Measurements from ENCODE around the gene WNT9B. TPM values are rescaled to one million over a fixed set of nuclear protein-coding genes. Genes with fewer than 3 reads are reported as not detected.

The WNT9B gene
- total RNA-seq, 2 donors from 2014 or later = 1.8 to 7.5 TPM

DNA sequence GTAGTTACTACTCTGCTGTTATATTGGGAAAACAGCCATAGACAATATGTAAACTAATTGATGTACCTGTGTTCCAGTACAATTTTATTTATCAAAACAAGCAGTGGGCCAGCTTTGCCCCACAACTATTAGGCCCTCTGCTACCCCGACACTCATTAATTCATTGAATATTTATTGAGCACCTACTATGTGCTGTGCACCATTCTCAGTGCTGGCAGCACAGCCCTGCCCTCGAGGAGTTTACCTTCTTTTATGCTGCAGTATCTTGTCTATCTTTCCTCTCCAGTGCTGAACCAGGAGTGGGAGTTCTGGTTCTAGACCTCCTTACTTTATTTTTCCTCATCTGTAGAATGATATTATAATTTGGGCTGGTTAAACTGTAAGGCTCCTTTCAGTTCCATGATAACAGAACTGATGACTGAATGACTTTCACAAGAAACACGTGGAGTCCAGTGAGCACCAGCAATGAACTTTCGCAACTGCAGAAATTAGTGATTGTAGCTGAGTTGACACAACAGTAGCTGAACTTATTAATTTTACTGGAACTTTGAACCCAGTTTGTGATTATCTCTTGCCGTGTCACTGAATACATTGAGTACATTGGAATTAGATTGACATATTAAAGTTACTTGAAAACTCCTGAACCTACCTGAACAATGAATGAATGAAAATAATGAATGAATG, 73.9 kb downstream of the WNT9B start:
- DNase-seq (ENCODE audit: low spot score) = no peak
- intact Hi-C loops (cut with DNase I) = no loop called here

GRCh38 chr17:46928467-46929261, 77.3 kb downstream of the WNT9B start:
- intact Hi-C loops (cut with DNase I) = no loop called here
- no peak for DNase-seq (ENCODE audit: low spot score)

DNA sequence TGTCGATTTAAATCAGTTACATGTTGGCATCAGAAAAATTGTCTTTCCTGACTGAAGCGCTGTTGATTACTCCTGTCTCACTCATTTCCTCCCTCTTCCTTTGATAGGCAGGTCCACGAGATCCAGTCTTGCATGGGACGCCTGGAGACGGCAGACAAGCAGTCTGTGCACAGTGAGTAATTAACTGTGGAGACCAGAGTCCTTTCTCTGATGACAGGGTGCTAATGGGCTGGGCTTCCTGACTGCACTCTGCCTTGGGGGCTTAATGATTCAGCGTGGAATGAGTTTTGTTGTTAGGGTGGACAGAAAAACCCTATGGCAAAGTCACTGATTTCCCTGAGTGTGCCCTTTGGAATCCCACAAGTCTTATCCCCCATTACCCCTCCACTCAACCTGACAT, 78.0 kb downstream of the WNT9B start:
- intact Hi-C loops (cut with DNase I) = no loop called here
- no peak for DNase-seq (ENCODE audit: low spot score)

GRCh38 chr17:46930051-46930450, 78.7 kb downstream of the WNT9B start:
- intact Hi-C loops (cut with DNase I) = no loop called here
- DNase-seq (ENCODE audit: low spot score) = no peak

DNA sequence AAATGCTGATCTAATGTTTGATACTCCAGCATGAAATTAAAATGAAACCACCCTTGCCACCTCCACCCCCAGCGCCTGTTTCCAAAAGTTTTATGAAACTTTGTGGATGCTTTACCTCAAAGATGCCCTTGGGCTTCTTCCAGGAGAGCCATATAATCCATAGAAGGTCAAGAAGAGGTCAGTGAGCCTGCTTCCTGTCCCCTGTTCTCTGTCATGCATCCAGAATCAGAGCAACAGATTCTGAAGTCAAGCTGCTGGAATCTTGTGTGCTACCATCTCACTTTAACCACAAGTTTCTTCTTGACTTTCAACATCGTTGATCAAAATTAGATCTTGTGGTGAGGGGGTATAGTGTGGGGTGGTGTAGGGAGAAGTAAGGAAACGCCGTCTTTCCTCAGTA, 80.2 kb downstream of the WNT9B start:
- no peak for DNase-seq (ENCODE audit: low spot score)
- intact Hi-C loops (cut with DNase I) = no loop called here

- intact Hi-C loops (cut with DNase I) = no loop called here
- no peak for DNase-seq (ENCODE audit: low spot score)
Measured at GRCh38 chr17:46935658-46936266, 84.4 kb downstream of the WNT9B start.

Other genes with a start within 250 kb of the WNT9B start
- gene WNT3, start 32.9 kb upstream of the WNT9B start, total RNA-seq = under 1 TPM; 0.32 to 0.81 TPM
- 10 to 100 TPM; 52.0 to 56.1 TPM for gene GOSR2, start 71.6 kb downstream of the WNT9B start, total RNA-seq
- gene RPRML, start 127.7 kb downstream of the WNT9B start, total RNA-seq = not detected

Measured in posterior vena cava (tissue), 2 donors.